GM13976 (cell line): Measurements from ENCODE around the gene ERN1.

Experiments
- DNase-seq: peaks from one replicate; pipeline ENCODE4 v3.0.0; 2012; ENCODE audit warnings: low spot score
- CTCF ChIP-seq: IDR thresholded peaks from 2 replicates; pipeline ENCODE4 v1.5.1; 2012; ENCODE audit warnings: borderline replicate concordance, mild to moderate bottlenecking; ENCODE audit not compliant: insufficient read depth; ENCODE audit errors: extremely low read depth, missing control alignments, control extremely low read depth
- in situ Hi-C: fragments of 300-500 bp; cut with MboI; formaldehyde crosslinking; loops from one replicate; pipeline ENCODE4 v1.12.0; 2022; ENCODE audit warnings: low sequenced_read_pairs, mixed read lengths, inconsistent platforms; ENCODE audit not compliant: unreplicated experiment

ERN1 gene

DNA sequence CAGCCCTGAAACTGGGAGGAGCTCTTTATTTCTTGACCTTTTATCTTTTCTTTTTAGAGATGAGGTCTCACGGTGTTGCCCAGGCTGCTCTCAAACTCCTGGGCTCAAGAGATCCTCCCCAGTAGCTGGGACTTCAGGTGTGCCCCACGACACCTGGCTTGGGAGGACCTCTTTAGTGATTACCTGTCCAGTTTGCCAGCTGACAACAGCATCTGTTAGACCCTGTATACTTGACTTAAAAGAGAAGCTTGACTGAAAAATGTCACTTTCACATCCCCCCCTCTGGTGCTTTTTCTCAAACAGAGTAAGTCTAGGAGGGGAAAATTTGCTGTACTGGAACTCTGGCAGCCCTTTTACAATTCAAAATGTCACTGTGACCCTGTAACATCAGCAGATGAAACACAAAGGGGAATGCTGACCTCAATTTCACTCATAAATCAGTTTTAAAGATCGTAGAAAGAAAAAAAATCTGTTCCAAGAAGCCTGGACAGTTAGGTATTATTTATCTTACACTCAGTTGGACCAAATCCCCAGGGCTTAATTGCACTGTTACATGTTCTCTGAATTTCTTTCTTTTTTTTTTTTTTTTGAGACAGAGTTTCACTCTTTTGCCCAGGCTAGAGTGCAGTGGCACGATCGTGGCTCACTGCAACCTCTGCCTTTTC, 1.8 kb upstream of the ERN1 start:
- in situ Hi-C loops = loop anchor here (10.0 kb wide), 1 partner anchor 217 kb away; the partner anchor contains the start of genes CSHL1 and GH1
- no peak for DNase-seq
- no peak for TF ChIP-seq CTCF

DNA sequence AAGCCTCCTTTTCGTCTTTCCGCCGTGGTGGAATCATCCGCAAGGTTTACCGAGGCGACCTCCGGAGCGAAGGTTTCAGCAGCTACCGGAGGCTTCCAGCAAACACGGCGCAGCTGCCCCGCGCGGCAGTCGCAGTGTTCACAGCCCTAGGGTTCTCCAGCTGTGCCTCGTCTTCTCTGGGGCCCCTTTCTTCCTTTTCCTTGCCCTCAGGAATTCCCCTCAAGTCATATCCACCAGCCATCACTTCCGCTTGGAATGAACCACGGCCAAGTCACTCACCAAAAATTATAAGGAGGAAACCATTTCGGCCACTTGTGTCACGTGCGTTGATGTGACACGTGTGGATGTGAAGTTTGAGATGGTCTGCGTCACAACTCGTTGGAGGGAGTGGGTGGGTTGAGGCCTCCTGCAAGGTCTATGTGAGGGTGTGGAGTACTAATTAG, 636 bp upstream of the ERN1 start:
- in situ Hi-C loops = loop anchor here (10.0 kb wide), 1 partner anchor 216 kb away; the partner anchor contains the start of genes CSHL1 and GH1
- no peak for TF ChIP-seq CTCF
- peak; percentile 59 for DNase-seq

- in situ Hi-C loops = loop anchor here (10.0 kb wide), 1 partner anchor 55 kb away; no protein-coding TSS in a partner anchor
- DNase-seq = no peak
- TF ChIP-seq CTCF = no peak
Observed at GRCh38 chr17:64129515-64129764, 504 bp downstream of the ERN1 start.

DNA sequence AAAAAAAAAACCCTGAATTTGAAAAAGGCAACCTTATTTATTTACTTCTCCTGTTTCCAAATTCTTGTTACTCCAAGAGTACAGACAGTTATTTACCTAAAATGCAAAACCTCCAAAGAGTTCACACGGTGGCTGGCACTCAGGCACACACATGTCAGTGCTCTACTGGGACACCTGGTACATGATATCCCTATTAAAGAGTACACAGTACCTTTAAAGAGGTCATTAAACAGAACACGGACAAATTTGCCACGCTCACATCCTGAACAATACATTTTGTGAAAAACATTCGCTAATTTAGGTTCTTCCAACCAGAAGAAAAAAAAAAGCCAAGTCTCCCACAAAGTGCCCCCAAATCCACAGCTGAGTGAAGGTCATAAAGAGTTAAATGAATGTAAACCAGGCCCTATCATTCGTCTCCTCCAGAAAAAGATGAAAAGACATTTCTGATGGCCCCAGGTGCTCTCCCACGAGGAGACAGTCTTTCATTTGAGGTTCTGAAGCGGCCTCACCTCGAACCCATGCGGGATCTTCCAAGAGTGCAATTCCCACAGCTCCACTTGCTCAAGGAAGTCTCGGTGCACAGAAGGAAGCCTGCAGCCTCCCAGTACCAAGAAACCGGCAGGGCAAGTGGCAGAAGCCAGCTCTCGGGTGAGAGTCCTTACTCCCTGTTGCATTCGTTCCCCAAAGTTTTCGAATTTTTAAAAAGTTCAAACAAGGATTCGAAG, 993 bp downstream of the ERN1 start:
- no peak for TF ChIP-seq CTCF
- in situ Hi-C loops = loop anchor here (10.0 kb wide), 1 partner anchor 54 kb away; no protein-coding TSS in a partner anchor
- DNase-seq = no peak

- DNase-seq = no peak
- in situ Hi-C loops = loop anchor here (10.0 kb wide), 1 partner anchor 52 kb away; no protein-coding TSS in a partner anchor
- no peak for TF ChIP-seq CTCF
Observed at GRCh38 chr17:64126918-64127317, 3.0 kb downstream of the ERN1 start.

DNA sequence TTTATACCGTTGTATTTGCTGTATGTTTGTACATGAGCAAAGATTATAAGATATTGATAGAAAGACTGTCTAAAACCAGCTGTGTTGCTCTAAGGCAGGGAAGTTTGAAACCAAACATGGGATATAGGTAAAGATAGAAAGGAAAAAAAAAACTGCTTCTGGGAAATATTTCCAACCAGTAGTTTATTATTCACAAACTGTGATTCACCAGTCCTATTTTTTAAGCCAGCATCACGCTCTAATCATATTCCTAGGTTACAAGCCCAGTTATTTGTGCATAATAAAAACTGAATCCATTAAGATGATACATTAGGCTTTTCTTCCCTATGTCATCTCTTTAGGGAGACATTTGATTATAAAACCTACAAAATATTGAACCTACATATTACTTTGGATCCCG, 4.0 kb downstream of the ERN1 start:
- no peak for DNase-seq
- in situ Hi-C loops = loop anchor here (10.0 kb wide), 1 partner anchor 51 kb away; no protein-coding TSS in a partner anchor
- no peak for TF ChIP-seq CTCF
